Stimulated activated CD4-positive, alpha-beta T cell treated with anti-CD3 and anti-CD28 coated beads, Interleukin-1b, Interleukin-23, amount 100 ng/mL, for 1 hour (primary cell): ENCODE measurements around the gene LENEP.

Source experiments
- DNase-seq, 2 donors: peaks; one replicate each; pipeline ENCODE4 v3.0.0-alpha.2; 2020; ENCODE audit warnings: low read depth in 2 of 2

Gene LENEP

GRCh38 chr1:154993572-154994268 lies at the start of gene LENEP:
Gene LENEP, plus strand, starts transcription at chr1:154993586. Its CDS starts 22 bp downstream, at chr1:154993608.
- no peak for DNase-seq

GRCh38 chr1:154943649-154944400 lies 49.6 kb upstream of the LENEP start:
- no peak for DNase-seq

- no peak for DNase-seq
These were observed 48.8 kb upstream of the LENEP start for GRCh38 chr1:154944401-154945159.

GRCh38 chr1:154945160-154945961 lies 48.0 kb upstream of the LENEP start:
- DNase-seq: no peak

GRCh38 chr1:154945962-154946850 lies 47.2 kb upstream of the LENEP start:
- DNase-seq: no peak

GRCh38 chr1:154948079-154948478 lies 45.3 kb upstream of the LENEP start:
- DNase-seq: no peak

- DNase-seq: peak in 1 of 2 donors; percentile 44
These were observed 41.3 kb upstream of the LENEP start for GRCh38 chr1:154951901-154952657.

GRCh38 chr1:154952664-154953063 lies 40.7 kb upstream of the LENEP start:
- no peak for DNase-seq

GRCh38 chr1:154953611-154954038 lies 39.8 kb upstream of the LENEP start:
- no peak for DNase-seq

GRCh38 chr1:154954541-154954940 lies 38.8 kb upstream of the LENEP start:
- DNase-seq: no peak

- peak in 1 of 2 donors; percentile 84 for DNase-seq
These were observed 38.2 kb upstream of the LENEP start for GRCh38 chr1:154955039-154955717.

- DNase-seq: peak; percentile 58 to 59
These were observed 37.5 kb upstream of the LENEP start, which contains the start of gene PBXIP1 for GRCh38 chr1:154955718-154956543. Gene PBXIP1, minus strand, starts transcription at chr1:154956099. Its CDS starts 2,378 bp downstream, at chr1:154953721.

- DNase-seq: no peak
These were observed 36.8 kb upstream of the LENEP start for GRCh38 chr1:154956544-154956941.

GRCh38 chr1:154957091-154957657 lies 36.2 kb upstream of the LENEP start:
- DNase-seq: no peak

- no peak for DNase-seq
These were observed 35.4 kb upstream of the LENEP start for GRCh38 chr1:154958036-154958435.

GRCh38 chr1:154958681-154959425 lies 34.5 kb upstream of the LENEP start:
- DNase-seq: no peak

- no peak for DNase-seq
These were observed 34.0 kb upstream of the LENEP start for GRCh38 chr1:154959426-154959780.
